NK-92 treated with Interleukin-12 subunit alpha and Interleukin-12 subunit beta, amount 100 ng/mL, for 24 hours (cell line): ENCODE data around the gene SASH1.

Experiments used
- DNase-seq: peaks from one replicate; lab custom pipeline; 2025; lab: John Stamatoyannopoulos, UW

Gene SASH1

DNA sequence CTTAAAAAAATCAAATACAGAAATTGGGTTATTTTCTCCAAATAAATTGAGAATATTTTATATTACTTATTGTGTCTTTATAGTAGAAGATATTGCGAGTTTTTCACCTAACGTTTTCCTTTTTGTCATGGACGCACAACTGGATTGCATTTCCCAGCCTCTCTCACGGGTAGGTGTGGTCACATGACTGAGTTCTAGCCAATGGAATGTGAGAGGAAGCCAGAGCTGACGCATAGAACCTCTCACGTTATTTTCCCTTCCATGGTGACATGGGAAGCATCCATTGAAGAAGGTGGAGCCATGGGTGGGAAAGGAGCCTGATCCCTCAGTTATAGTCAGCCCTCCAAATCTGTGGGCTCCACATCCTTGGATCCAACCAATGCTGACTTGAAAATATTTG, 248.2 kb downstream of the SASH1 start:
- DNase-seq, result no peak

DNA sequence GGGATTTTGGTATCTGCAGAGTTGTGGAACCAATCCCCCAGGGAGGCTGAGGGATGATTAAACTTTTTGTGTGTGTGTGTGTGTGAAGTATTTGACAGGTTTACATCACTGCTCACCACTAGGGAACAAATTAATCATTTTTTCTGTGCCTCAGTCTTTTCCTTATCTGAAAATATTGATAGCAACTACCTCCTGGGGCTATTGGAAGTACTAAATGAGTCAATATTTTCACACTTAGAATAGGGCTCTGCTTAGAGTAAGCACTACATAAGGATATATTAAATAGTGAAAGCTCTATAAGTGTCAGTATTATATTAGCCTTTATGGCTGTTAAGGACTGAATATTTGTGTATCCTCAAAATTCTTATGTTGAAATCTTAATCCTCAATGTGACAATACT, 249.0 kb downstream of the SASH1 start:
- no peak for DNase-seq

DNA sequence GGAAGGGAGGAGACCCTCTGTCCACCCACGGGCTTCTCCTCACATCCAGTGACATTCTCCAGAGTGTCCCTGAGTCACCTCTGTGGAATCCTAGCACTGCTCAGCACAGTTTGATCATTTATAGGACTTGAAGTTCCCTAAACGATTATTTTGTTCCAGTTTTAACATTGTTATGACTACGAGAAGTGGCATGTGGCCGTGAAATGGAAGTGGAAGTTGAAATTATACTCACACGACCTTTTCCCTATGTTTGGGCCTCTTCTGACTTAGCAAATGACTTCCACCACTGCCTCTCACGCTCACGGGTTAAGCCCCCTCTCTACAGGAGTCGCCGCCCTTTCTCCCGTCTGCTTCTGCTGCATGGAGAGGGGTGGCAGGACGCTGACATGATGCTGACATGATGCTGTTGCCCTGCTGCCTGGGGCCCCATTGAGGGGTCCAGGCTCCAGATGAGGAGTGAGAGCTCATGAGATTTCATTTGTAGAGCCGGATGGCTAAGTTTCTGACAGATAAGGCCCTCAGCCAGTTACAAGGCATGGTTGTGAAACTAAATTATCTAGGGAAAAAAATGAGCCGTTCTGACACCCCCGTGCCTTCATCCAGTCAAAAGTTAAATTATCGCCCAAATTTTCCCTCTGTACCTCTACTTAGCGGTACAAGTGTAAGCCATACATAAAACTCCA, 250.6 kb downstream of the SASH1 start:
- no peak for DNase-seq

DNA sequence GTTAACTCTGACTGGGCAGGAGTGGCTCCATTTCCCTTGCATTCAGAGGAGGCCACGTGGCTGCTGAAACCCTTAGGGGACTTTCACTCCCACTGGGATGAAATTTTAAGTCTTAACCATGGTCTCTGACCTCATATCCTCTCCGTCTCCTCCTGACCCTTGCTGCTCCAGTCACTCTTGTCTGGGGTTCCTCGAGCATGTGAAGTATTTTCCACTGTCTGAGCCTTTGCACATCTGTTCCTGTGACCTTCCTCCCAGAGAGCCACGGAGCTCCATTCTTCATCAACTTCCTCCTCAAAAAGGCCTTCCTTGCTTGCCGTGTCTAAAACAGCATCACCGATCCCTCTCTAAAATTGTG, 251.2 kb downstream of the SASH1 start:
- DNase-seq, result no peak

DNA sequence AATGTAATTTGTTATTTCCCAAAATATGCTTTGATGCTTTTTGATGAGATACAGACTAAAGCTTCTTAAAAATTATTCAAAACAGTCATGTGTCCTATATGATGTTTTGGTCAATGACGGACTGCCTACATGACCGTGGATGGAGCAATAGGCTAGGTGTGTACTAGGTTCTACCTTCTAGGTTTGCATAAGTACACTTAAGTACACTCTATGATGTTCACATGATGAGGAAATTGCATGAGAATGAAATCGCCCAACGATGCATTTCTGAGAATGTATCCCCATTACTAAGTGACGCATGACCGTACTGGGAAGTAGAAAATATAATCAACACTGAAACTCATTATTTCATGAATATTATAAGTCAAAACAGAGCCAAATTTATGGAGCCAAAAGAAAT, 252.9 kb downstream of the SASH1 start:
- no peak for DNase-seq

DNA sequence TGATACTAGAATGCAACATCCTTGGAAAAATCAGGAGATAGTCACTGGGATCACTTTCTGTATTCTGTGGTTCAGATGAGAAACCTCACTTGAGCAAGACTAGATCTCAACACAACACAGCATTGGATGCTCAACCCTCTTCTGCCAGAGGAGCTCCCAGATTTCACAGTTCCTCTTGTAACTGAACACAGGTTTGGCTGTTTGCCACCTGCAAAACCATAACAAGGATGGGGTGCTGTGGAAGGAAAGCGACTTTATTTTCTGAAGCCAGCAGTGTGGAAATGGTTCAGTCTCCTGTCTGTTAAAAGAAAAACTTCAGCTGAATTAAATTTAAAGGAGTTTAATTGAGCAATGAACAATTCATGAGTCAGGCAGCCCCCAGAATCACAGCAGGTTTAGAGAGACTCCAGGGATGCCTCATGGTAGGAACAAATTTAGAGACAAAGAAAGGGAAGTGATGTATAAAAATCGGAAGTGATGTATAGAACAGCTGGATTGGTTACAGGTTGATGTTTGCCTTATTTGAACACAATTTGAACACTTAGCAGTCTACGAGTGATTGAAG, 254.3 kb downstream of the SASH1 start:
- no peak for DNase-seq

DNA sequence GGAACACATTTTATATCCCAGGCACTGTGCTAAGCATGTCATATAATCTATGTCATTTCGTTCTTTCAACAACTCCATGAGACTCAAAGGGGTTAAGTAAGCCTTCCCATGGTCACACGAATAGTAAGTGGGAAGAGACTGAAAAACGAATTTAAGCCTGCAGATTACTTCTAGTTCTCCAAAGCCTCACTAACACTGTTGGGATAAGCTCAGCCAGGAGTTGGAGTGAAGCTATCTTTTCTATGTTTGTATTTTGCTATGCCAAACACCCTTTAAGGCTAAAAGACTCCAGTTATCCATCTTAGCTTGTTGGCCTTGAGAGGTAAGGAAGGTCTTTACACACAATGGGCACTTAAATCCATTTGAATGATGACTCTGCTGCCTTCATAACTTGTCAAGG, 256.1 kb downstream of the SASH1 start:
- no peak for DNase-seq

DNA sequence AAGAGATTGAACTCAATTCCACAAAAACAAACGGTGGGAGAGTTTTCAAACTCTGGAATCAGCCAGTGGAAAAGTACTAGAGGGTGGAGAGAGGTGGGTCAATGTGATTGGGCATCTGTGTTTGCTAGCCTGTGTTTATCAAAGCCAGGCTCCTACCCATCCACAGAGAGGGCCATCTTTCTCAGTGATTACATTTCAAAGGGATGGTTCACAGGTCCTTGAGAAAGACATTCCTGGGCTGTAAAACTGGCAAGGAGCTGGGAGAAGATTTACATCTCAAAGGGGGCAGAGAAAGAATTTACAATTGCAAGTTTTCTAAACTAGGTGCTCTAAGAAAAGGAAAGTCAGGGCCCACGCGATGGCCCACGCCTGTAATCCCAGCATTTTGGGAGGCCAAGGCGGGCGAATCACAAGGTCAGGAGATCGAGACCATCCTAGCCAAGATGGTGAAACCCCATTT, 257.4 kb downstream of the SASH1 start:
- DNase-seq, result no peak
